T follicular helper cell (primary cell): Measurements from ENCODE around the gene LIN52.
"Not testable (repeated sequence)": the region's sequence is repeated elsewhere in the genome, so short reads cannot be mapped to it uniquely, and the experiment has no call there.

Experiments
- DNase-seq: peaks from one replicate; pipeline ENCODE4 v3.0.0-alpha.2; 2020; ENCODE audit warnings: low read depth

Gene LIN52

GRCh38 chr14:74109369-74109768 is 24.6 kb downstream of the LIN52 start:
- DNase-seq, result no peak

GRCh38 chr14:74111395-74112216 is 26.9 kb downstream of the LIN52 start:
- DNase-seq, result not testable (repeated sequence)

- DNase-seq, result not testable (repeated sequence)
These were observed 40.7 kb downstream of the LIN52 start for GRCh38 chr14:74125487-74125886.

GRCh38 chr14:74126315-74127013 is 41.7 kb downstream of the LIN52 start:
- DNase-seq, result no peak

GRCh38 chr14:74127634-74128033 is 42.9 kb downstream of the LIN52 start:
- no peak for DNase-seq

GRCh38 chr14:74133833-74134481 is 49.2 kb downstream of the LIN52 start:
- DNase-seq, result no peak

GRCh38 chr14:74134484-74134883 is 49.7 kb downstream of the LIN52 start:
- DNase-seq, result no peak

- no peak for DNase-seq
These were observed 50.7 kb downstream of the LIN52 start for GRCh38 chr14:74135426-74135825.

GRCh38 chr14:74140374-74140850 is 55.7 kb downstream of the LIN52 start:
- DNase-seq, result no peak

GRCh38 chr14:74141703-74142102 is 56.9 kb downstream of the LIN52 start:
- DNase-seq, result no peak

GRCh38 chr14:74142523-74142922 is 57.8 kb downstream of the LIN52 start:
- DNase-seq, result no peak

GRCh38 chr14:74144789-74145188 is 60.0 kb downstream of the LIN52 start:
- no peak for DNase-seq

- no peak for DNase-seq
These were observed 62.8 kb downstream of the LIN52 start for GRCh38 chr14:74147571-74147970.

GRCh38 chr14:74148705-74149104 is 63.9 kb downstream of the LIN52 start:
- DNase-seq, result no peak

- no peak for DNase-seq
These were observed 70.5 kb downstream of the LIN52 start for GRCh38 chr14:74155287-74155686.

- DNase-seq, result no peak
These were observed 71.0 kb downstream of the LIN52 start for GRCh38 chr14:74155749-74156148.

- DNase-seq, result no peak
These were observed 76.0 kb downstream of the LIN52 start for GRCh38 chr14:74160763-74161162.

- no peak for DNase-seq
These were observed 76.9 kb downstream of the LIN52 start for GRCh38 chr14:74161526-74162158.

- DNase-seq, result no peak
These were observed 85.2 kb downstream of the LIN52 start for GRCh38 chr14:74169906-74170305.

GRCh38 chr14:74176400-74176793 is 91.6 kb downstream of the LIN52 start:
- DNase-seq, result no peak

- DNase-seq, result no peak
These were observed 95.1 kb downstream of the LIN52 start for GRCh38 chr14:74179856-74180255.

GRCh38 chr14:74190927-74191575 is 106.3 kb downstream of the LIN52 start:
- no peak for DNase-seq
